Esophagus muscularis mucosa (tissue), 4 donors: ENCODE data around the gene ZFHX3. TPM values are rescaled to one million over a fixed set of nuclear protein-coding genes. Genes with fewer than 3 reads are reported as not detected.

ENCODE experiments used
- DNase-seq: peaks from one replicate; pipeline ENCODE4 v3.0.0-alpha.2; 2017; ENCODE audit errors: extremely low spot score
- H3K27ac ChIP-seq, 4 donors: fragments of 200-600 bp; sonication (generic); replicated peaks in 1 of 4; 1 replicate in 3 of 4; 2 replicates in 1 of 4; pipeline ENCODE4 v1.5.1; 2016 to 2019; ENCODE audit warnings: mild to moderate bottlenecking in 1 of 4
- H3K27me3 ChIP-seq, 4 donors: fragments of 200-600 bp; sonication (generic); one replicate each; pipeline versions ENCODE4 v1.5.1 to v1.6.0; 2016 to 2019
- H3K36me3 ChIP-seq, 4 donors: fragments of 200-600 bp; sonication (generic); one replicate each; pipeline ENCODE4 v1.5.1; 2016 to 2019
- H3K4me1 ChIP-seq, 4 donors: fragments of 200-600 bp; sonication (generic); one replicate each; pipeline ENCODE4 v1.5.1; 2016 to 2019
- H3K4me3 ChIP-seq, 4 donors: fragments of 200-600 bp; sonication (generic); 1 replicate in 2 of 4; 2 replicates in 2 of 4; pipeline ENCODE4 v1.5.1; 2016 to 2019; ENCODE audit warnings: mild to moderate bottlenecking in 4 of 4, moderate library complexity in 1 of 4
- H3K9me3 ChIP-seq, 4 donors: fragments of 200-600 bp; sonication (generic); 1 replicate in 3 of 4; 2 replicates in 1 of 4; pipeline ENCODE4 v1.5.1; 2016 to 2019
- EP300 ChIP-seq: sonication (generic); formaldehyde crosslinking; IDR thresholded peaks from one replicate; pipeline ENCODE4 v1.6.1; 2017; ENCODE audit warnings: antibody characterized with exemption
- POLR2A ChIP-seq: fragments of 450-650 bp; IDR thresholded peaks from one replicate; pipeline ENCODE4 v1.6.1; 2017; ENCODE audit warnings: antibody characterized with exemption, moderate library complexity, mild to moderate bottlenecking, low read depth
- POLR2AphosphoS5 ChIP-seq, 2 donors: sonication (generic); formaldehyde crosslinking; IDR thresholded peaks; one replicate each; pipeline ENCODE4 v1.6.1; 2017; ENCODE audit warnings: antibody characterized with exemption in 2 of 2
- WGBS: methylation state at CpG from one replicate; pipeline ENCODE4 v1.1.5; 2018; 5-methylcytosine and 5-hydroxymethylcytosine counted together
- intact Hi-C: fragments of 100-400 bp; cut with DNase I; formaldehyde crosslinking; loops from one replicate; pipeline ENCODE4 v1.15.1; 2023
- total RNA-seq, 4 donors: library from RNA; depleted of rRNA; stranded (reverse); fragments of >200 nt; gene quantifications; one replicate each; pipeline versions ENCODE4 v1.1.0 to v1.2.1, GENCODE V29; 2016
- TF ChIP-seq, protein P1 (sequence below), 3 experiments: fragments of 200-600 bp in 2 of 3; fragments of 450-650 bp in 1 of 3; sonication (generic) in 2 of 3; IDR thresholded peaks; one replicate each; pipeline ENCODE4 v1.5.1; 2017 to 2019; ENCODE audit warnings: antibody characterized with exemption in 3 of 3, mild to moderate bottlenecking in 2 of 3, moderate library complexity in 1 of 3

ZFHX3 gene
- total RNA-seq, 4 donors from 2014 or later = 25.7 to 53.0 (median 30.6) TPM

DNA sequence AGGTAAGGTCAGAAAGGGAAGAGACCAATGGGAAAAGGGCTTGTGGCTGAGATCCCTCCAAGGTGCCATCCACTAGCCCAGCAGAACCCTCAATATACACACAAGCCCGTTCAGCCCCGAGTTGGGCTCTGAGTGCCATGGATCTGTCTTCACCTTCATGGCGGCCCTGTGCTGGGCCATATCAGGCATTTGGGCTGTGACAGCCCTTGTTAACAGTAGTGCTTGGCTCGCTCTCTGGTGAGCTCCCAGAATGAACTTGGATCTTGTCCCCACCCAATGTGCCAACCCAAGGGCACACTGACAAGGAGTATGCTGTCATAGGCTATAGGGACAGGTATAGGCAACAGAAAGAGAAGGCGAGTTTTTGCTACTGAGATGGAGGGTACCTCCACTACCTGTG is 182.7 kb downstream of the ZFHX3 start:
- DNase-seq = no peak
- Histone ChIP-seq H3K4me3 (no peak overlapping the region), H3K27me3 (no peaks in the 10 kb centered on the region), H3K36me3 (peaks cover 0 to 16% (median 6%) of the 10 kb centered on the region in 4 donors), H3K27ac (no peak overlapping the region), H3K4me1 (peaks cover 0 to 5% (median 0%) of the 10 kb centered on the region in 4 donors), H3K9me3 (no peaks in the 10 kb centered on the region)
- intact Hi-C loops = no loop called here
- WGBS = 100% methylated on average over 4 of the region's 5 CpGs
- no peak for TF ChIP-seq POLR2A
- no peak for TF ChIP-seq POLR2AphosphoS5 (IDR thresholded peaks at IDR 0.05)
- no peak for TF ChIP-seq EP300
- TF ChIP-seq, protein P1, sequence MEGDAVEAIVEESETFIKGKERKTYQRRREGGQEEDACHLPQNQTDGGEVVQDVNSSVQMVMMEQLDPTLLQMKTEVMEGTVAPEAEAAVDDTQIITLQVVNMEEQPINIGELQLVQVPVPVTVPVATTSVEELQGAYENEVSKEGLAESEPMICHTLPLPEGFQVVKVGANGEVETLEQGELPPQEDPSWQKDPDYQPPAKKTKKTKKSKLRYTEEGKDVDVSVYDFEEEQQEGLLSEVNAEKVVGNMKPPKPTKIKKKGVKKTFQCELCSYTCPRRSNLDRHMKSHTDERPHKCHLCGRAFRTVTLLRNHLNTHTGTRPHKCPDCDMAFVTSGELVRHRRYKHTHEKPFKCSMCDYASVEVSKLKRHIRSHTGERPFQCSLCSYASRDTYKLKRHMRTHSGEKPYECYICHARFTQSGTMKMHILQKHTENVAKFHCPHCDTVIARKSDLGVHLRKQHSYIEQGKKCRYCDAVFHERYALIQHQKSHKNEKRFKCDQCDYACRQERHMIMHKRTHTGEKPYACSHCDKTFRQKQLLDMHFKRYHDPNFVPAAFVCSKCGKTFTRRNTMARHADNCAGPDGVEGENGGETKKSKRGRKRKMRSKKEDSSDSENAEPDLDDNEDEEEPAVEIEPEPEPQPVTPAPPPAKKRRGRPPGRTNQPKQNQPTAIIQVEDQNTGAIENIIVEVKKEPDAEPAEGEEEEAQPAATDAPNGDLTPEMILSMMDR (IDR thresholded peaks at IDR 0.05) = no peak

DNA sequence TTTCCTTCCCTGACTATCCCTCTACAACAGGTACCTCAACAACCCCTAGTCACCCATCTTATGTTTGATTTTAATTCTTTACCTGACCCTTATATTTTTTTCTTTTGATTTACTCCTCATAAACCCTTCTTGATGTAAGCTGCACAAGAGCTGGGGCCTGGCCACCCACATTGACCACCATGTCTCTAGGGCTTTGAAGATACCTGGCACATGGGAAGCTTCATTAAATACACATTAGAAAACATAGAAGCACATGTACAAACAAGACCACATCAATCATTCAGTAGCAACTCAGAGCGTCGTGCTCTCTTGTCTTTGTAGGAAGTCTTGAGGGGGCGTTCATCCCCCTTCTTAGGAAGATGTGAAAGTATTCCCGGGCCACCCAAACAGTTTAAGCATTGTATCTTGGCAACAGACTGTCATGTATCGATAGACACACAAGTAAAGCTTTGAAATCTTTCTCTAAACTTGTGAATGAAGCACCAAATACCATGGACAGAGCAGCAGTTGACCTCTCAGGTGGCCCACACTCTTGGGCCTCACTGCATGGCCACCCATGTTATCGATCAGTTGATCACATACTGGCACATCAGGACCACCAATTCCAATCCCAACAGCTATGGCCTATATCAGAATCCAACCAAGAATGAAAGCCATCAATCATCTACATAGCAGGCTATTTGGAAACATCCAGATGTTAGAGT is 183.6 kb downstream of the ZFHX3 start:
- no peaks in the 10 kb centered on the region for H3K27me3 ChIP-seq
- H3K4me3 ChIP-seq = no peak overlapping the region
- intact Hi-C loops = no loop called here
- 91% methylated on average over 6 of the region's 6 CpGs for WGBS
- no peak for TF ChIP-seq POLR2A
- TF ChIP-seq, protein P1 (IDR thresholded peaks at IDR 0.05) = no peak
- no peak for TF ChIP-seq POLR2AphosphoS5 (IDR thresholded peaks at IDR 0.05)
- TF ChIP-seq EP300 = no peak
- H3K27ac ChIP-seq = no peak overlapping the region
- peaks cover 2 to 10% (median 4%) of the 10 kb centered on the region in 4 donors for H3K4me1 ChIP-seq
- peaks cover 0 to 16% (median 6%) of the 10 kb centered on the region in 4 donors for H3K36me3 ChIP-seq
- H3K9me3 ChIP-seq = no peaks in the 10 kb centered on the region
- DNase-seq = no peak

- no peak overlapping the region for H3K27ac ChIP-seq
- intact Hi-C loops = no loop called here
- TF ChIP-seq EP300 (no peak), POLR2AphosphoS5 (IDR thresholded peaks at IDR 0.05) (no peak), POLR2A (no peak)
- TF ChIP-seq, protein P1 (IDR thresholded peaks at IDR 0.05) = no peak
Observed at GRCh38 chr16:72862090-72862489, 185.8 kb downstream of the ZFHX3 start.

GRCh38 chr16:72860726-72861562 is 187.0 kb downstream of the ZFHX3 start:
- Histone ChIP-seq H3K4me1 (peaks cover 4 to 27% (median 23%) of the 10 kb centered on the region in 4 donors), H3K27ac (no peak overlapping the region), H3K4me3 (no peak overlapping the region), H3K36me3 (peaks cover 0 to 11% (median 4%) of the 10 kb centered on the region in 4 donors), H3K27me3 (no peaks in the 10 kb centered on the region), H3K9me3 (no peaks in the 10 kb centered on the region)
- TF ChIP-seq EP300 (no peak), POLR2A (no peak), POLR2AphosphoS5 (IDR thresholded peaks at IDR 0.05) (no peak)
- TF ChIP-seq, protein P1 (IDR thresholded peaks at IDR 0.05) = no peak
- WGBS = 91% methylated on average over 14 of the region's 14 CpGs
- no peak for DNase-seq
- intact Hi-C loops = no loop called here

More at GRCh38 chr16:72862090-72862489, 185.8 kb downstream of the ZFHX3 start:
- H3K4me3 ChIP-seq = no peak overlapping the region
- H3K9me3 ChIP-seq = no peaks in the 10 kb centered on the region
- peaks cover 4 to 27% (median 23%) of the 10 kb centered on the region in 4 donors for H3K4me1 ChIP-seq
- H3K36me3 ChIP-seq = peaks cover 0 to 11% (median 6%) of the 10 kb centered on the region in 4 donors
- no peaks in the 10 kb centered on the region for H3K27me3 ChIP-seq
- no peak for DNase-seq
